PC-9 (cell line): ENCODE measurements around the gene MUC5AC. TPM values are rescaled to one million over a fixed set of nuclear protein-coding genes. Genes with fewer than 3 reads are reported as not detected.

Experiments used
- BruUV-seq: library from RNA; stranded (reverse); fragments of 400-500 nt; replicated peaks from 2 replicates; lab custom pipeline; 2021; lab: Mats Ljungman, UMichigan
- CTCF ChIA-PET: fragments of 300-600 bp; sonication (Branson Sonifier 250); formaldehyde crosslinking; loops from one replicate; lab custom pipeline; 2022; ENCODE audit warnings: antibody characterized with exemption; lab: Charles Lee
- POLR2A ChIA-PET: fragments of 300-600 bp; sonication (Branson Sonifier 250); formaldehyde crosslinking; loops from one replicate; lab custom pipeline; 2022; ENCODE audit warnings: antibody characterized with exemption; ENCODE audit not compliant: unreplicated experiment; lab: Charles Lee
- DNase-seq, 2 experiments: peaks; one replicate each; pipeline versions ENCODE4 v3.0.0 to v3.0.0-alpha.2; 2015 to 2022; ENCODE audit warnings: mixed read lengths in 1 of 2
- H2AFZ ChIP-seq: fragments of 200-600 bp; sonication (generic); 2 replicates; pipeline ENCODE4 v1.8.1; 2017; ENCODE audit warnings: antibody characterized with exemption
- H3F3A ChIP-seq: fragments of 200-600 bp; sonication (generic); 2 replicates; pipeline ENCODE4 v1.8.1; 2017; ENCODE audit warnings: antibody characterized with exemption, mild to moderate bottlenecking, low read depth; ENCODE audit not compliant: insufficient read depth
- H3K27ac ChIP-seq: fragments of 200-600 bp; sonication (generic); 2 replicates; pipeline ENCODE4 v1.6.1; 2016; ENCODE audit warnings: mixed run types
- H3K27me3 ChIP-seq: fragments of 200-600 bp; sonication (generic); 2 replicates; pipeline ENCODE4 v1.6.1; 2016; ENCODE audit warnings: low read depth, mixed run types; ENCODE audit not compliant: insufficient read depth
- H3K36me3 ChIP-seq: fragments of 200-600 bp; sonication (generic); 2 replicates; pipeline ENCODE4 v1.6.1; 2016; ENCODE audit warnings: low read depth, mixed run types
- H3K4me1 ChIP-seq: fragments of 200-600 bp; sonication (generic); replicated peaks from 2 replicates; pipeline ENCODE4 v1.6.1; 2016; ENCODE audit warnings: mixed run types; ENCODE audit not compliant: insufficient read depth
- H3K4me2 ChIP-seq: fragments of 200-600 bp; sonication (generic); 2 replicates; pipeline ENCODE4 v1.6.1; 2017; ENCODE audit warnings: mixed run types
- H3K4me3 ChIP-seq: fragments of 200-600 bp; sonication (generic); 2 replicates; pipeline ENCODE4 v1.6.1; 2016; ENCODE audit warnings: mixed run types
- H3K79me2 ChIP-seq: fragments of 200-600 bp; sonication (generic); 2 replicates; pipeline ENCODE4 v1.6.1; 2017; ENCODE audit warnings: low read depth, mixed run types
- H3K9me2 ChIP-seq: fragments of 200-600 bp; sonication (generic); 2 replicates; pipeline ENCODE4 v1.8.1; 2017; ENCODE audit warnings: mild to moderate bottlenecking; ENCODE audit not compliant: insufficient read depth
- H3K9me3 ChIP-seq: fragments of 200-600 bp; sonication (generic); 2 replicates; pipeline ENCODE4 v1.8.1; 2016; ENCODE audit warnings: low read depth; ENCODE audit not compliant: insufficient read depth
- H4K20me1 ChIP-seq: fragments of 200-600 bp; sonication (generic); 2 replicates; pipeline ENCODE4 v1.8.1; 2017; ENCODE audit not compliant: insufficient read depth
- EZH2 ChIP-seq: fragments of 200-600 bp; sonication (generic); IDR thresholded peaks from 2 replicates; pipeline ENCODE4 v1.8.0; 2017; ENCODE audit warnings: antibody characterized with exemption, low read depth
- intact Hi-C: fragments of 100-400 bp; cut with micrococcal nuclease; formaldehyde crosslinking; loops from one replicate; pipeline ENCODE4 v1.10.0; 2022; ENCODE audit not compliant: unreplicated experiment
- total RNA-seq: library from RNA; stranded (reverse); gene quantifications from 2 replicates; pipeline ENCODE4 v1.2.3, GENCODE V29; 2021
- TF ChIP-seq, protein P1 (sequence below): fragments of 200-600 bp; sonication (generic); conservative IDR thresholded peaks from 2 replicates; pipeline ENCODE4 v1.6.1; 2017; ENCODE audit warnings: mixed run types, antibody characterized with exemption, mild to moderate bottlenecking, moderate library complexity

The MUC5AC gene
- total RNA-seq, 1 experiment from 2014 or later: 0.09 TPM

- H3K27ac ChIP-seq: no peak overlapping the region
- ChIA-PET CTCF (no interaction called here), POLR2A (no interaction called here)
- no peak for TF ChIP-seq EZH2
- TF ChIP-seq, protein P1, sequence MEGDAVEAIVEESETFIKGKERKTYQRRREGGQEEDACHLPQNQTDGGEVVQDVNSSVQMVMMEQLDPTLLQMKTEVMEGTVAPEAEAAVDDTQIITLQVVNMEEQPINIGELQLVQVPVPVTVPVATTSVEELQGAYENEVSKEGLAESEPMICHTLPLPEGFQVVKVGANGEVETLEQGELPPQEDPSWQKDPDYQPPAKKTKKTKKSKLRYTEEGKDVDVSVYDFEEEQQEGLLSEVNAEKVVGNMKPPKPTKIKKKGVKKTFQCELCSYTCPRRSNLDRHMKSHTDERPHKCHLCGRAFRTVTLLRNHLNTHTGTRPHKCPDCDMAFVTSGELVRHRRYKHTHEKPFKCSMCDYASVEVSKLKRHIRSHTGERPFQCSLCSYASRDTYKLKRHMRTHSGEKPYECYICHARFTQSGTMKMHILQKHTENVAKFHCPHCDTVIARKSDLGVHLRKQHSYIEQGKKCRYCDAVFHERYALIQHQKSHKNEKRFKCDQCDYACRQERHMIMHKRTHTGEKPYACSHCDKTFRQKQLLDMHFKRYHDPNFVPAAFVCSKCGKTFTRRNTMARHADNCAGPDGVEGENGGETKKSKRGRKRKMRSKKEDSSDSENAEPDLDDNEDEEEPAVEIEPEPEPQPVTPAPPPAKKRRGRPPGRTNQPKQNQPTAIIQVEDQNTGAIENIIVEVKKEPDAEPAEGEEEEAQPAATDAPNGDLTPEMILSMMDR: no peak
- no peaks in the 10 kb centered on the region for H3F3A ChIP-seq
- H3K9me2 ChIP-seq: no peaks in the 10 kb centered on the region
- DNase-seq: no peak
- no TSS peak for BruUV-seq
- intact Hi-C loops: no loop called here
- no peak overlapping the region for H2AFZ ChIP-seq
- H3K36me3 ChIP-seq: no peaks in the 10 kb centered on the region
- peaks cover 4% of the 10 kb centered on the region for H3K4me1 ChIP-seq
- no peaks in the 10 kb centered on the region for H3K9me3 ChIP-seq
- H3K79me2 ChIP-seq: 0 out of 2 replicates have a peak, but pooled peaks cover 3% of the 10 kb centered on the region
- H3K4me2 ChIP-seq: no peak overlapping the region
- H4K20me1 ChIP-seq: no peaks in the 10 kb centered on the region
- no peaks in the 10 kb centered on the region for H3K27me3 ChIP-seq
- no peak overlapping the region for H3K4me3 ChIP-seq
Measured at GRCh38 chr11:1228101-1228821, 70.5 kb downstream of the MUC5AC start.

DNA sequence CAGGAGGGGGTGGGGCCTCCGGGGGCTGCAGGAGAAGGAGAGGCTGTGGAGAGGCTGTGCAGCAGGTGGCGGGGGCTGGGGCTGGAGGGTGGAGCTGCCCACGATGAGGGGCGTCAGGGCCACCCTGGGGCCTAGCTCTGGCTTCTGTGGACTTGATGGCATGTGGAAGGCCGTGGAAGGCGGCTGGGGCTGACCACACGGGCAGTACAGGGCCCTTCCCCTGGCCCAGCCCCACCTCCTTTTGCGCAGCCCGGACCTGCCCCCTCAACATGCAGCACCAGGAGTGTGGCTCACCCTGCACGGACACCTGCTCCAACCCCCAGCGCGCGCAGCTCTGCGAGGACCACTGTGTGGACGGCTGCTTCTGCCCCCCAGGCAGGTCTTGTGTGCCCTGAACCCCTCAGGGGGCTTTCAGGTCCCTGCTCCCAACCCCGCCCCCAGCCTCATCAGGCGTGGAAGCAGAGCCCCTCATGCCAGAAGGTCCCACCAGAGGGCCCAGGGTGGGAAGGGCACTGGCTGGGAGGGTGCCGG, 71.2 kb downstream of the MUC5AC start:
- POLR2A ChIA-PET: no interaction called here
- Histone ChIP-seq H3K79me2 (0 out of 2 replicates have a peak, but pooled peaks cover 3% of the 10 kb centered on the region), H3K27ac (no peak overlapping the region), H3K9me2 (no peaks in the 10 kb centered on the region), H3K9me3 (no peaks in the 10 kb centered on the region), H3K36me3 (no peaks in the 10 kb centered on the region), H3K4me2 (no peak overlapping the region), H3K27me3 (no peaks in the 10 kb centered on the region), H2AFZ (no peak overlapping the region), H3K4me3 (no peak overlapping the region), H3F3A (no peaks in the 10 kb centered on the region), H4K20me1 (no peaks in the 10 kb centered on the region), H3K4me1 (peaks cover 7% of the 10 kb centered on the region)
- TF ChIP-seq EZH2: no peak
- TF ChIP-seq, protein P1: no peak
- intact Hi-C loops: no loop called here
- CTCF ChIA-PET: no interaction called here
- DNase-seq: no peak
- no TSS peak for BruUV-seq

DNA sequence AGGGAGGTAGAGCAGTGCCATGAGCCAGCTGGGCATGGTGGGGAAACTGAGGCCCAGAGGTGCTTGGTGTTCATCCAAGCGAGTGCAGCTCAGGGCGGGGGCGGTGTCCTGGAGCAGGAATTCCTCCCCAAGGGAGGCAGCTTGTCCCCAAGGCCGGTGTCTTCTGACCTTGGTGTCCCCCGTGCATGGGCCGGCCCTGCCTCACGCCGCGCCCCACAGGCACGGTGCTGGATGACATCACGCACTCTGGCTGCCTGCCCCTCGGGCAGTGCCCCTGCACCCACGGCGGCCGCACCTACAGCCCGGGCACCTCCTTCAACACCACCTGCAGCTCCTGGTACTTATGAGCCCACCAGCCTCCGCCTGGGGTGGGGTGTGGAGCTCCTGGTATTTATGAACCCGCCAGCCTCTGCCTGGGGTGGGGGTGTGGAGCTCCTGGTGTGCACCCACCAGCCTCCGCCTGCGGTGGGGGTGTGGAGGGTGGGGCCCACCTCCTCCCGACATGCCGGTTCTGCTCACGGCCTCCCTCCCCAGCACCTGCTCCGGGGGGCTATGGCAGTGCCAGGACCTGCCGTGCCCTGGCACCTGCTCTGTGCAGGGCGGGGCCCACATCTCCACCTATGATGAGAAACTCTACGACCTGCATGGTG, 71.8 kb downstream of the MUC5AC start:
- ChIA-PET POLR2A (no interaction called here), CTCF (no interaction called here)
- H3K36me3 ChIP-seq: no peaks in the 10 kb centered on the region
- H3K4me1 ChIP-seq: peaks cover 7% of the 10 kb centered on the region
- no peak overlapping the region for H3K27ac ChIP-seq
- no peaks in the 10 kb centered on the region for H3F3A ChIP-seq
- no peak overlapping the region for H3K4me3 ChIP-seq
- no peak overlapping the region for H2AFZ ChIP-seq
- BruUV-seq: no TSS peak
- H4K20me1 ChIP-seq: no peaks in the 10 kb centered on the region
- no peak for DNase-seq
- intact Hi-C loops: no loop called here
- 0 out of 2 replicates have a peak, but pooled peaks cover 3% of the 10 kb centered on the region for H3K79me2 ChIP-seq
- H3K4me2 ChIP-seq: no peak overlapping the region
- TF ChIP-seq, protein P1: no peak
- no peak for TF ChIP-seq EZH2
- no peaks in the 10 kb centered on the region for H3K9me2 ChIP-seq
- no peaks in the 10 kb centered on the region for H3K27me3 ChIP-seq
- no peaks in the 10 kb centered on the region for H3K9me3 ChIP-seq
